IMR-90 (cell line): ENCODE data around the gene COL27A1. TPM values are rescaled to one million over a fixed set of nuclear protein-coding genes. Genes with fewer than 3 reads are reported as not detected.

ENCODE experiments used
- ATAC-seq: fragments of 200-7000 bp; cut with Tn5 transposase; 2 replicates; pipeline ENCODE4 v1.9.1; 2020; ENCODE audit warnings: low read depth, mild to moderate bottlenecking, moderate library complexity
- BruUV-seq: library from RNA; stranded (reverse); fragments of 400-500 nt; replicated peaks from 2 replicates; lab custom pipeline; 2021; lab: Mats Ljungman, UMichigan
- CTCF ChIA-PET: fragments of 300-600 bp; formaldehyde crosslinking; extraction: SDS; loops from one replicate; lab custom pipeline; 2021; ENCODE audit warnings: antibody characterized with exemption; lab: Yijun Ruan, JAX
- POLR2A ChIA-PET: fragments of 300-600 bp; sonication (Branson Sonifier 250); formaldehyde crosslinking; loops from one replicate; lab custom pipeline; 2022; ENCODE audit warnings: antibody characterized with exemption; ENCODE audit not compliant: unreplicated experiment; lab: Charles Lee
- DNase-seq: peaks from one replicate; pipeline ENCODE4 v3.0.0; 2013
- H2AFZ ChIP-seq: replicated peaks from 2 replicates; pipeline ENCODE3; 2013; ENCODE audit warnings: low read length, mild to moderate bottlenecking; ENCODE audit not compliant: poor library complexity
- H2AK5ac ChIP-seq: 2 replicates; pipeline ENCODE4 v1.6.1; 2013; ENCODE audit warnings: low read depth, low read length, inconsistent platforms
- H2AK9ac ChIP-seq: replicated peaks from 2 replicates; pipeline ENCODE3; 2013; ENCODE audit warnings: mild to moderate bottlenecking, low read depth, low read length, moderate library complexity; ENCODE audit not compliant: poor library complexity
- H2BK120ac ChIP-seq: 2 replicates; pipeline ENCODE4 v1.6.1; 2013; ENCODE audit warnings: low read depth, low read length, inconsistent platforms
- H2BK15ac ChIP-seq: 3 replicates; pipeline ENCODE4 v1.6.1; 2013; ENCODE audit warnings: low read depth, low read length, inconsistent platforms
- H2BK20ac ChIP-seq: 2 replicates; pipeline ENCODE4 v1.6.1; 2013; ENCODE audit warnings: low read depth, mild to moderate bottlenecking, inconsistent platforms, low read length, moderate library complexity
- H2BK5ac ChIP-seq: 2 replicates; pipeline ENCODE4 v1.6.1; 2013; ENCODE audit warnings: mild to moderate bottlenecking, low read depth, low read length, inconsistent platforms; ENCODE audit not compliant: poor library complexity, severe bottlenecking
- H3K14ac ChIP-seq: replicated peaks from 2 replicates; pipeline ENCODE4 v1.6.1; 2013; ENCODE audit warnings: low read depth, low read length, inconsistent platforms
- H3K18ac ChIP-seq: 2 replicates; pipeline ENCODE4 v1.6.1; 2013; ENCODE audit warnings: low read depth, low read length, control low read depth
- H3K23ac ChIP-seq: 2 replicates; pipeline ENCODE4 v1.6.1; 2013; ENCODE audit warnings: low read depth, low read length, inconsistent platforms
- H3K27ac ChIP-seq: 2 replicates; pipeline ENCODE4 v1.5.1; 2013; ENCODE audit warnings: mild to moderate bottlenecking, control low read depth, low read length; ENCODE audit not compliant: insufficient read depth
- H3K27me3 ChIP-seq: 2 replicates; pipeline ENCODE4 v1.6.1; 2013; ENCODE audit warnings: low read length; ENCODE audit not compliant: control insufficient read depth, insufficient read depth
- H3K36me3 ChIP-seq: 2 replicates; pipeline ENCODE4 v1.6.1; 2013; ENCODE audit warnings: low read length, mixed read lengths; ENCODE audit not compliant: control insufficient read depth, insufficient read depth
- H3K4ac ChIP-seq: 2 replicates; pipeline ENCODE4 v1.6.1; 2013; ENCODE audit warnings: low read depth, low read length, inconsistent platforms
- H3K4me1 ChIP-seq: 2 replicates; pipeline ENCODE4 v1.6.1; 2013; ENCODE audit warnings: low read length, mixed read lengths; ENCODE audit not compliant: control insufficient read depth, insufficient read depth
- H3K4me2 ChIP-seq: 2 replicates; pipeline ENCODE4 v1.6.1; 2013; ENCODE audit warnings: low read depth, mild to moderate bottlenecking, control low read depth, low read length, moderate library complexity
- H3K4me3 ChIP-seq: 2 replicates; pipeline ENCODE4 v1.5.1; 2013; ENCODE audit warnings: low read depth, mild to moderate bottlenecking, control low read depth, low read length, moderate library complexity; ENCODE audit not compliant: insufficient read depth
- H3K56ac ChIP-seq: 2 replicates; pipeline ENCODE4 v1.6.1; 2013; ENCODE audit warnings: low read length, inconsistent platforms; ENCODE audit not compliant: insufficient read depth; ENCODE audit errors: extremely low read depth
- H3K79me1 ChIP-seq, 2 experiments: 2 replicates each; pipeline ENCODE4 v1.6.1; 2013; ENCODE audit warnings: low read length in 2 of 2, inconsistent platforms in 1 of 2, low read depth in 1 of 2
- H3K9ac ChIP-seq: 2 replicates; pipeline ENCODE4 v1.6.1; 2013; ENCODE audit warnings: low read depth, low read length, control low read depth
- H3K9me1 ChIP-seq: 2 replicates; pipeline ENCODE4 v1.6.1; 2013; ENCODE audit warnings: low read length, inconsistent platforms; ENCODE audit not compliant: insufficient read depth
- H3K9me3 ChIP-seq: 2 replicates; pipeline ENCODE4 v1.6.1; 2013; ENCODE audit warnings: low read length; ENCODE audit not compliant: control insufficient read depth, insufficient read depth
- H4K20me1 ChIP-seq: 2 replicates; pipeline ENCODE4 v1.6.1; 2013; ENCODE audit warnings: low read length, inconsistent platforms; ENCODE audit not compliant: insufficient read depth
- H4K5ac ChIP-seq: 2 replicates; pipeline ENCODE4 v1.6.1; 2013; ENCODE audit warnings: mild to moderate bottlenecking, low read depth, low read length, control low read depth
- H4K8ac ChIP-seq, 2 experiments: 2 replicates each; pipeline ENCODE4 v1.6.1; 2013; ENCODE audit warnings: low read depth in 2 of 2, low read length in 2 of 2, control low read depth in 1 of 2, inconsistent platforms in 1 of 2
- H4K91ac ChIP-seq: 2 replicates; pipeline ENCODE4 v1.6.1; 2013; ENCODE audit warnings: low read depth, low read length, inconsistent platforms; ENCODE audit not compliant: insufficient read depth
- FOS ChIP-seq: fragments of 150-350 bp; IDR thresholded peaks from 2 replicates; pipeline ENCODE4 v1.6.1; 2016; ENCODE audit warnings: low read depth, low read length
- MAZ ChIP-seq: IDR thresholded peaks from 2 replicates; pipeline ENCODE4 v1.6.1; 2012; ENCODE audit warnings: low read depth, mild to moderate bottlenecking, low read length, improper control_type of control experiment, moderate library complexity, borderline replicate concordance
- MXI1 ChIP-seq: IDR thresholded peaks from 2 replicates; pipeline ENCODE4 v1.6.1; 2012; ENCODE audit warnings: low read depth, mild to moderate bottlenecking, low read length, moderate library complexity, borderline replicate concordance
- NFE2L2 ChIP-seq: fragments of 150-350 bp; IDR thresholded peaks from 2 replicates; pipeline ENCODE4 v1.6.1; 2016; ENCODE audit warnings: low read depth, mild to moderate bottlenecking, low read length
- RFX5 ChIP-seq: IDR thresholded peaks from 2 replicates; pipeline ENCODE4 v1.8.0; 2012; ENCODE audit warnings: low read depth, mild to moderate bottlenecking, low read length, moderate library complexity
- whole genome bisulfite sequencing, 2 experiments: methylation state at CpG; one replicate each; pipeline versions ENCODE4 v1.1.5 to v1.1.7; 2013; ENCODE audit warnings: missing lambda C conversion rate in 2 of 2; ENCODE audit not compliant: insufficient read length in 1 of 2; ENCODE audit errors: extremely low coverage in 2 of 2; 5-methylcytosine and 5-hydroxymethylcytosine counted together
- dilution Hi-C: fragments of 300-500 bp; cut with HindIII; formaldehyde crosslinking; loops from one replicate; pipeline ENCODE4 v1.14.3; 2018; ENCODE audit warnings: low sequenced_read_pairs; ENCODE audit not compliant: unreplicated experiment
- in situ Hi-C: fragments of 300-500 bp; cut with MboI; formaldehyde crosslinking; loops from 3 replicates; pipeline ENCODE4 v1.14.3; 2019; ENCODE audit warnings: low sequenced_read_pairs, inconsistent platforms, mixed read lengths
- intact Hi-C: fragments of 100-400 bp; cut with micrococcal nuclease; formaldehyde crosslinking; loops from 2 replicates; pipeline ENCODE4 v1.10.0; 2022
- polyA plus RNA-seq, 3 experiments: library from polyadenylated mRNA; depleted of rRNA; stranded (reverse); fragments of >200 nt; gene quantifications; 2 replicates each; pipeline ENCODE4 v1.2.3, GENCODE V29; 2012; ENCODE audit warnings: low replicate concordance in 1 of 3
- total RNA-seq: library from RNA; depleted of rRNA; stranded (reverse); fragments of >200 nt; gene quantifications from 2 replicates; pipeline ENCODE4 v1.2.3, GENCODE V29; 2012

COL27A1 gene
- total and polyA plus RNA-seq, 2 of the 4 experiments (the other 2 are of a cell fraction), result 3.2 to 18.3 TPM

GRCh38 chr9:114216976-114217375, 61.6 kb downstream of the COL27A1 start:
- ATAC-seq, result no peak
- no peaks in the 10 kb centered on the region for H3K9me3 ChIP-seq
- no peak overlapping the region for H3K14ac ChIP-seq
- 100% methylated on average over 1 of the region's 4 CpGs; no CpG with 5 or more reads in 1 of the 2 experiments for WGBS, 2 experiments
- dilution Hi-C loops, result no loop called here
- no peak overlapping the region for H3K4me2 ChIP-seq
- H3K56ac ChIP-seq, result no peak overlapping the region
- H3K4ac ChIP-seq, result no peak overlapping the region; the same call in 1 of the 2 replicates
- no peak for DNase-seq
- no peak overlapping the region for H4K5ac ChIP-seq
- H2AK9ac ChIP-seq, result no peak overlapping the region
- no peak overlapping the region for H4K8ac ChIP-seq
- H3K27ac ChIP-seq, result no peak overlapping the region
- in situ Hi-C loops, result no loop called here
- H2AK5ac ChIP-seq, result no peak overlapping the region
- no peaks in the 10 kb centered on the region for H3K27me3 ChIP-seq
- no peak overlapping the region for H2BK15ac ChIP-seq
- H3K9ac ChIP-seq, result no peak overlapping the region
- no peak overlapping the region for H3K18ac ChIP-seq
- H3K4me1 ChIP-seq, result peaks cover 46% of the 10 kb centered on the region
- H3K4me3 ChIP-seq, result no peak overlapping the region
- H3K23ac ChIP-seq, result no peak overlapping the region
- ChIA-PET CTCF (interaction anchor here (0.5 kb wide), 1 partner anchor 935 kb away, joined by 7 read pairs; no protein-coding TSS in a partner anchor), POLR2A (no interaction called here)
- no peak overlapping the region for H2AFZ ChIP-seq
- H3K36me3 ChIP-seq, result peaks cover 6% of the 10 kb centered on the region
- H3K79me1 ChIP-seq, result peaks cover 0 to 7% of the 10 kb centered on the region in 2 experiments; a peak in 1 of 4 replicates
- no peak overlapping the region for H2BK120ac ChIP-seq
- no peaks in the 10 kb centered on the region for H4K20me1 ChIP-seq
- H4K91ac ChIP-seq, result no peak overlapping the region
- BruUV-seq, result no TSS peak
- intact Hi-C loops, result no loop called here
- no peak overlapping the region for H2BK5ac ChIP-seq
- peaks cover 37% of the 10 kb centered on the region for H3K9me1 ChIP-seq
- no peak overlapping the region for H2BK20ac ChIP-seq
- TF ChIP-seq FOS, result no peak
- TF ChIP-seq NFE2L2, result no peak
- no peak for TF ChIP-seq MAZ
- no peak for TF ChIP-seq RFX5
- no peak for TF ChIP-seq MXI1
